Measurements from ENCODE around the gene CLEC16A. TPM values are rescaled to one million over a fixed set of nuclear protein-coding genes. Genes with fewer than 3 reads are reported as not detected.

The CLEC16A gene
- total and polyA plus RNA-seq, 2 experiments from 2014 or later = 9.9 to 24.1 TPM

DNA sequence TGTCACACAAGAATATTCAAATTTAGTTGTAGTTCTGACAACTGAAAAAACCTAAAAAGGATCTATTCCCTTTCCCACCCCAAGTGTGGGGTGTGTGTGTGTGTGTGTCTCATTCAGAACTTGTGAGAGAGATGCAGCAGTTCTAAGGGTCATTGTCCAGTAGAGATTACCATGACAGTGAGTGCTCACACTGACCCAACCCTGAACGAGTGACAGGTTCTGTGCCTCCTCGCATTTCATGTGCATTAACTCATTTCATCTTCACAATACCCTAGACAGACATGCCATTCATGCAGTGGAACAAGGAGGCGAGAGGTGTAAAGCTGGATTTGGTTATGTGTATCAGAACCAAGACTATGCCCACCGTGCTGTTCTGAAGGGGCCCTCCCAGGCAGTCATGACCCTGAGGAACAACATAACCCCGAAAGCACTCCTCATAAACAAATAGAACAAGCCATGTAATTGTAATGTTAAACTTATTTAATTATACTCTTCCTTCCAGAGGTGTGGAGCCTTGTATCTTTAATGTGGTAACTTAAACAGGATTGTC lies 102.1 kb downstream of the CLEC16A start (continued):
- TF ChIP-seq, protein P1, sequence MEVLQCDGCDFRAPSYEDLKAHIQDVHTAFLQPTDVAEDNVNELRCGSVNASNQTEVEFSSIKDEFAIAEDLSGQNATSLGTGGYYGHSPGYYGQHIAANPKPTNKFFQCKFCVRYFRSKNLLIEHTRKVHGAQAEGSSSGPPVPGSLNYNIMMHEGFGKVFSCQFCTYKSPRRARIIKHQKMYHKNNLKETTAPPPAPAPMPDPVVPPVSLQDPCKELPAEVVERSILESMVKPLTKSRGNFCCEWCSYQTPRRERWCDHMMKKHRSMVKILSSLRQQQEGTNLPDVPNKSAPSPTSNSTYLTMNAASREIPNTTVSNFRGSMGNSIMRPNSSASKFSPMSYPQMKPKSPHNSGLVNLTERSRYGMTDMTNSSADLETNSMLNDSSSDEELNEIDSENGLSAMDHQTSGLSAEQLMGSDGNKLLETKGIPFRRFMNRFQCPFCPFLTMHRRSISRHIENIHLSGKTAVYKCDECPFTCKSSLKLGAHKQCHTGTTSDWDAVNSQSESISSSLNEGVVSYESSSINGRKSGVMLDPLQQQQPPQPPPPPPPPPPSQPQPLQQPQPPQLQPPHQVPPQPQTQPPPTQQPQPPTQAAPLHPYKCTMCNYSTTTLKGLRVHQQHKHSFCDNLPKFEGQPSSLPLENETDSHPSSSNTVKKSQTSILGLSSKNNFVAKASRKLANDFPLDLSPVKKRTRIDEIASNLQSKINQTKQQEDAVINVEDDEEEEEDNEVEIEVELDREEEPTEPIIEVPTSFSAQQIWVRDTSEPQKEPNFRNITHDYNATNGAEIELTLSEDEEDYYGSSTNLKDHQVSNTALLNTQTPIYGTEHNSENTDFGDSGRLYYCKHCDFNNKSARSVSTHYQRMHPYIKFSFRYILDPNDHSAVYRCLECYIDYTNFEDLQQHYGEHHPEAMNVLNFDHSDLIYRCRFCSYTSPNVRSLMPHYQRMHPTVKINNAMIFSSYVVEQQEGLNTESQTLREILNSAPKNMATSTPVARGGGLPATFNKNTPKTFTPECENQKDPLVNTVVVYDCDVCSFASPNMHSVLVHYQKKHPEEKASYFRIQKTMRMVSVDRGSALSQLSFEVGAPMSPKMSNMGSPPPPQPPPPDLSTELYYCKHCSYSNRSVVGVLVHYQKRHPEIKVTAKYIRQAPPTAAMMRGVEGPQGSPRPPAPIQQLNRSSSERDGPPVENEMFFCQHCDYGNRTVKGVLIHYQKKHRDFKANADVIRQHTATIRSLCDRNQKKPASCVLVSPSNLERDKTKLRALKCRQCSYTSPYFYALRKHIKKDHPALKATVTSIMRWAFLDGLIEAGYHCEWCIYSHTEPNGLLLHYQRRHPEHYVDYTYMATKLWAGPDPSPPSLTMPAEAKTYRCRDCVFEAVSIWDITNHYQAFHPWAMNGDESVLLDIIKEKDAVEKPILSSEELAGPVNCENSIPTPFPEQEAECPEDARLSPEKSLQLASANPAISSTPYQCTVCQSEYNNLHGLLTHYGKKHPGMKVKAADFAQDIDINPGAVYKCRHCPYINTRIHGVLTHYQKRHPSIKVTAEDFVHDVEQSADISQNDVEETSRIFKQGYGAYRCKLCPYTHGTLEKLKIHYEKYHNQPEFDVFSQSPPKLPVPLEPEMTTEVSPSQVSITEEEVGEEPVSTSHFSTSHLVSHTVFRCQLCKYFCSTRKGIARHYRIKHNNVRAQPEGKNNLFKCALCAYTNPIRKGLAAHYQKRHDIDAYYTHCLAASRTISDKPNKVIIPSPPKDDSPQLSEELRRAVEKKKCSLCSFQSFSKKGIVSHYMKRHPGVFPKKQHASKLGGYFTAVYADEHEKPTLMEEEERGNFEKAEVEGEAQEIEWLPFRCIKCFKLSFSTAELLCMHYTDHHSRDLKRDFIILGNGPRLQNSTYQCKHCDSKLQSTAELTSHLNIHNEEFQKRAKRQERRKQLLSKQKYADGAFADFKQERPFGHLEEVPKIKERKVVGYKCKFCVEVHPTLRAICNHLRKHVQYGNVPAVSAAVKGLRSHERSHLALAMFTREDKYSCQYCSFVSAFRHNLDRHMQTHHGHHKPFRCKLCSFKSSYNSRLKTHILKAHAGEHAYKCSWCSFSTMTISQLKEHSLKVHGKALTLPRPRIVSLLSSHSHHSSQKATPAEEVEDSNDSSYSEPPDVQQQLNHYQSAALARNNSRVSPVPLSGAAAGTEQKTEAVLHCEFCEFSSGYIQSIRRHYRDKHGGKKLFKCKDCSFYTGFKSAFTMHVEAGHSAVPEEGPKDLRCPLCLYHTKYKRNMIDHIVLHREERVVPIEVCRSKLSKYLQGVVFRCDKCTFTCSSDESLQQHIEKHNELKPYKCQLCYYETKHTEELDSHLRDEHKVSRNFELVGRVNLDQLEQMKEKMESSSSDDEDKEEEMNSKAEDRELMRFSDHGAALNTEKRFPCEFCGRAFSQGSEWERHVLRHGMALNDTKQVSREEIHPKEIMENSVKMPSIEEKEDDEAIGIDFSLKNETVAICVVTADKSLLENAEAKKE (CRISPR knock-in tag; IDR thresholded peaks at IDR 0.05) = no peak

DNA sequence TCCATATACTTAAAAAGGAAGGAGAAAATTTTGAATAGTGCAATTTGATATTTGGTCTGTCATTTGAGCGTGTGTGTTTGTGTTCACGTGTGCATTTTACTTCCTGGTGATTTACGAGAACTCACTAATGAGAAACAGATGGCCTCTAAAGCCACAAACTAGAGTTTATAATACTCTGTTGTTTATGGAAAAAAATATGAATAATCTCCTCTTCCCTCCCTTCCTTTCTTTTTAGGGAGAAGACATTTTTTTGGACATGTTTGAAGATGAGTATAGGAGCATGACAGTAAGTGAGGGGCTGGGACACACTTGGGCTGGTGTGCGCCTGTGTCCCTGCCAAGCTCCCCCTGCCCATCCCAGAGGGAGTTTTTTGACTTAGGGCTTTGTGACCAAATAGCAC lies 102.7 kb downstream of the CLEC16A start:
- Histone ChIP-seq H3K27me3 (ENCODE audit: insufficient read depth) (no peaks in the 10 kb centered on the region), H4K20me1 (replicated peaks; ENCODE audit: insufficient read depth) (no peaks in the 10 kb centered on the region), H3K4me2 (no peak overlapping the region), H3K36me3 (ENCODE audit: insufficient read depth) (0 out of 2 replicates have a peak, but pooled peaks cover 3% of the 10 kb centered on the region), H3K27ac (ENCODE audit: low read depth) (no peak overlapping the region), H3K79me2 (replicated peaks; ENCODE audit: insufficient read depth) (no peaks in the 10 kb centered on the region), H3K4me1 (ENCODE audit: insufficient read depth) (peaks cover 6% of the 10 kb centered on the region), H2AFZ (no peak overlapping the region), H3K9me2 (ENCODE audit: insufficient read depth) (no peaks in the 10 kb centered on the region), H3F3A (replicated peaks; ENCODE audit: low read depth) (no peaks in the 10 kb centered on the region), H3K4me3 (no peak overlapping the region)
- 0 out of 3 replicates have a peak, but pooled peaks cover 3% of the 10 kb centered on the region for H3K36me3 Mint-ChIP-seq (ENCODE audit: low read depth)
- peaks cover 10% of the 10 kb centered on the region for H3K27me3 Mint-ChIP-seq (ENCODE audit: insufficient read depth, low read depth, poor library complexity)
- H3K4me3 Mint-ChIP-seq = no peak overlapping the region
- peaks cover 25% of the 10 kb centered on the region for H3K4me1 Mint-ChIP-seq
- no peak for ATAC-seq
- H3K9me3 Mint-ChIP-seq = no peaks in the 10 kb centered on the region
- no peak overlapping the region for H3K27ac Mint-ChIP-seq
- DNase-seq (ENCODE audit: low spot score) = no peak
- TF ChIP-seq JUNB (IDR thresholded peaks at IDR 0.05; ENCODE audit: unreplicated experiment) (no peak), CREB1 (CRISPR knock-in tag; IDR thresholded peaks at IDR 0.05; ENCODE audit: low read depth) (no peak), NANOG (IDR thresholded peaks at IDR 0.05; ENCODE audit: borderline replicate concordance) (no peak), ZNF114 (CRISPR knock-in tag; IDR thresholded peaks at IDR 0.05) (no peak), EZH2phosphoT487 (IDR thresholded peaks at IDR 0.05; ENCODE audit: unreplicated experiment) (no peak), ZNF331 (CRISPR knock-in tag; IDR thresholded peaks at IDR 0.05; ENCODE audit: low read depth) (no peak), STAT1 (IDR thresholded peaks at IDR 0.05; ENCODE audit: unreplicated experiment) (no peak)
- TF ChIP-seq, protein P2, sequence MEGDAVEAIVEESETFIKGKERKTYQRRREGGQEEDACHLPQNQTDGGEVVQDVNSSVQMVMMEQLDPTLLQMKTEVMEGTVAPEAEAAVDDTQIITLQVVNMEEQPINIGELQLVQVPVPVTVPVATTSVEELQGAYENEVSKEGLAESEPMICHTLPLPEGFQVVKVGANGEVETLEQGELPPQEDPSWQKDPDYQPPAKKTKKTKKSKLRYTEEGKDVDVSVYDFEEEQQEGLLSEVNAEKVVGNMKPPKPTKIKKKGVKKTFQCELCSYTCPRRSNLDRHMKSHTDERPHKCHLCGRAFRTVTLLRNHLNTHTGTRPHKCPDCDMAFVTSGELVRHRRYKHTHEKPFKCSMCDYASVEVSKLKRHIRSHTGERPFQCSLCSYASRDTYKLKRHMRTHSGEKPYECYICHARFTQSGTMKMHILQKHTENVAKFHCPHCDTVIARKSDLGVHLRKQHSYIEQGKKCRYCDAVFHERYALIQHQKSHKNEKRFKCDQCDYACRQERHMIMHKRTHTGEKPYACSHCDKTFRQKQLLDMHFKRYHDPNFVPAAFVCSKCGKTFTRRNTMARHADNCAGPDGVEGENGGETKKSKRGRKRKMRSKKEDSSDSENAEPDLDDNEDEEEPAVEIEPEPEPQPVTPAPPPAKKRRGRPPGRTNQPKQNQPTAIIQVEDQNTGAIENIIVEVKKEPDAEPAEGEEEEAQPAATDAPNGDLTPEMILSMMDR (conservative IDR thresholded peaks at IDR 0.05; ENCODE audit: low read depth in 2 of 2) = no peak
- TF ChIP-seq, protein P3, sequence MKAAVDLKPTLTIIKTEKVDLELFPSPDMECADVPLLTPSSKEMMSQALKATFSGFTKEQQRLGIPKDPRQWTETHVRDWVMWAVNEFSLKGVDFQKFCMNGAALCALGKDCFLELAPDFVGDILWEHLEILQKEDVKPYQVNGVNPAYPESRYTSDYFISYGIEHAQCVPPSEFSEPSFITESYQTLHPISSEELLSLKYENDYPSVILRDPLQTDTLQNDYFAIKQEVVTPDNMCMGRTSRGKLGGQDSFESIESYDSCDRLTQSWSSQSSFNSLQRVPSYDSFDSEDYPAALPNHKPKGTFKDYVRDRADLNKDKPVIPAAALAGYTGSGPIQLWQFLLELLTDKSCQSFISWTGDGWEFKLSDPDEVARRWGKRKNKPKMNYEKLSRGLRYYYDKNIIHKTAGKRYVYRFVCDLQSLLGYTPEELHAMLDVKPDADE (IDR thresholded peaks at IDR 0.05) = no peak
- TF ChIP-seq, protein P4, sequence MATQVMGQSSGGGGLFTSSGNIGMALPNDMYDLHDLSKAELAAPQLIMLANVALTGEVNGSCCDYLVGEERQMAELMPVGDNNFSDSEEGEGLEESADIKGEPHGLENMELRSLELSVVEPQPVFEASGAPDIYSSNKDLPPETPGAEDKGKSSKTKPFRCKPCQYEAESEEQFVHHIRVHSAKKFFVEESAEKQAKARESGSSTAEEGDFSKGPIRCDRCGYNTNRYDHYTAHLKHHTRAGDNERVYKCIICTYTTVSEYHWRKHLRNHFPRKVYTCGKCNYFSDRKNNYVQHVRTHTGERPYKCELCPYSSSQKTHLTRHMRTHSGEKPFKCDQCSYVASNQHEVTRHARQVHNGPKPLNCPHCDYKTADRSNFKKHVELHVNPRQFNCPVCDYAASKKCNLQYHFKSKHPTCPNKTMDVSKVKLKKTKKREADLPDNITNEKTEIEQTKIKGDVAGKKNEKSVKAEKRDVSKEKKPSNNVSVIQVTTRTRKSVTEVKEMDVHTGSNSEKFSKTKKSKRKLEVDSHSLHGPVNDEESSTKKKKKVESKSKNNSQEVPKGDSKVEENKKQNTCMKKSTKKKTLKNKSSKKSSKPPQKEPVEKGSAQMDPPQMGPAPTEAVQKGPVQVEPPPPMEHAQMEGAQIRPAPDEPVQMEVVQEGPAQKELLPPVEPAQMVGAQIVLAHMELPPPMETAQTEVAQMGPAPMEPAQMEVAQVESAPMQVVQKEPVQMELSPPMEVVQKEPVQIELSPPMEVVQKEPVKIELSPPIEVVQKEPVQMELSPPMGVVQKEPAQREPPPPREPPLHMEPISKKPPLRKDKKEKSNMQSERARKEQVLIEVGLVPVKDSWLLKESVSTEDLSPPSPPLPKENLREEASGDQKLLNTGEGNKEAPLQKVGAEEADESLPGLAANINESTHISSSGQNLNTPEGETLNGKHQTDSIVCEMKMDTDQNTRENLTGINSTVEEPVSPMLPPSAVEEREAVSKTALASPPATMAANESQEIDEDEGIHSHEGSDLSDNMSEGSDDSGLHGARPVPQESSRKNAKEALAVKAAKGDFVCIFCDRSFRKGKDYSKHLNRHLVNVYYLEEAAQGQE (IDR thresholded peaks at IDR 0.05; ENCODE audit: unreplicated experiment) = no peak

All from GM23338 (cell line).